ACHN (cell line): ENCODE results near the gene ARMC3.

ENCODE experiments used
- DNase-seq: peaks from one replicate; pipeline ENCODE4 v3.0.0-alpha.2; 2015
- in situ Hi-C: cut with HindIII; loops from 2 replicates; pipeline ENCODE4 v1.10.0; 2017; ENCODE audit warnings: low sequenced_read_pairs, low pct_ligation_motif_present, low pct_unique_long_range_greater_than_20kb

ARMC3 gene

DNA sequence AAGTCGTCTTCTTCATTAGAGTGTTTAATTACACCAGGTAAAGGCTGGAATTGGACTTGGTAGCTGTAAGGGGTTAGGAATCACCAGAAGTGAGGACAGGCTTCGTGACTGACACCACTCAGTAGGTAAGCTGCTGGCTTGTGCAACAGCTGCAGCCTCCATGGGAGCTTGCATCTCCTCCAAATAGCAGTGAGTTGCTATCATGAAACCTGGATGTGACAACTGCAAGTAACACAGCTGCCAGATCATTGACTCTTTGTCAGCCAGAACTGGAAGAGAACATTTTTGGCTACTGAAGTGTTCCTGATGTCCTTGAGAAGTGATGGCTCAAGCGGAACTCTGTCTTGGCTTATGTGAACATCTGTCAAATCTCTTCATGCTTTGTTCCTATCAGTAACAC, 103.5 kb downstream of the ARMC3 start:
- in situ Hi-C loops = no loop called here
- no peak for DNase-seq

DNA sequence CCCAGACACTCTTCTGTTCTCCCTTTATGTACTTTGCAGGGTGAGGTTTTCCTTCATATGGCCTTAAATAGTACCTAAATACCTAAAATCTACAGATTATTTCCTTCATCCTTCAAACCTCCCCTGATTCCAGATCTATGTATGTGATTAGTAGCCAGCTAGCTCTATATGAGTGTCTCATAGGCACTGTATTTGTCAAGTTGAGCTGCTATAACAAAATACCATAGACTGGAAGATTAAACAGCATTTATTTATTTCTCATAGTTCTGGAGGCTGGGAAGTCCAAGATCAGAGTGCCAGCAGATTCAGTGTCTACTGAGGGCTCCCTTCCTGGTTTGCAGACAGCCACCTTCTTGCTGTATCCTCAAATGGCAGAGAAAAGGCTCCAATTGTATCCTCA, 106.9 kb downstream of the ARMC3 start:
- no peak for DNase-seq
- in situ Hi-C loops = no loop called here

GRCh38 chr10:23035569-23035968, 107.7 kb downstream of the ARMC3 start:
- in situ Hi-C loops = no loop called here
- peak; percentile 7 for DNase-seq

- no peak for DNase-seq
- in situ Hi-C loops = no loop called here
Observed at GRCh38 chr10:23037152-23037551, 109.3 kb downstream of the ARMC3 start.

- in situ Hi-C loops = no loop called here
- no peak for DNase-seq
Observed at GRCh38 chr10:23037561-23037960, 109.7 kb downstream of the ARMC3 start.

DNA sequence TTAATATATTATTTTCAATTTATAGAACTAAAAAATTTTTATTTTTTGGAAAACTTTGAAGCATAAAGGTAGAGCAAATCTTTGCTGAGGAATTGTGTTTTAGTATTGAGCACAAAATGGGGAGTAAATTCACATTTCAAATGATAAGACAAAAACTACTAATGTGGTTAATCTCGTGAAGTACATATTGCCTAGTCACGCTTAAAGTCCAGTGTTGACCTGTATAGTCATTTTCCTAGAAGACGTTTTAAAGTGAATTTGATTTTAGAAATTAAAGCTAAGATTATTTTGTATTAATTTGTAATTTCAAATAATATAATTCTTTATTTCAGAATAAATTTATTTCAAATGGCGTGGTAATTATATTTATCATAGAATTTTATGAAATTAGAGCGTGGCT, 110.3 kb downstream of the ARMC3 start:
- in situ Hi-C loops = no loop called here

GRCh38 chr10:23040002-23040401, 112.1 kb downstream of the ARMC3 start:
- in situ Hi-C loops = no loop called here
- no peak for DNase-seq

More for the DNA sequence above, 110.3 kb downstream of the ARMC3 start:
- DNase-seq = no peak

DNA sequence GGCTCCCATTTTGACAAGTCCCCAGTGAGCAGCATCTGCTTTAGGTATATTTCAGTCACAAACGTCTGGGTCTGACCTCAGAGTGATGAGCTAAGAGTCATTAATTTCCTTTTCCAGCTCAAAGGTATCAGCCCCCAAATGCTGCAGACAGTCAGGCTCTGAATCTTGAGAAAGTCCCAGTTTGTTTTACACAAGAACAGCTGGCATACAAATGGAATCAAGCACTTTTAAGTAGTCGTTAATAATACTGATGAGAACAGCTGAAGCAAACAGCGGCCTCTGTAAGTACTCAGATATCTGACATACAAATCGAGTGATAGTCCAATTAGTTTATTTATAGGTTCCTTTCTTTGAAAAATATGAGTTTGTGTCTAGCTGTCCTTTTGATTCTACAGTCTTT, 118.2 kb downstream of the ARMC3 start:
- in situ Hi-C loops = no loop called here

DNA sequence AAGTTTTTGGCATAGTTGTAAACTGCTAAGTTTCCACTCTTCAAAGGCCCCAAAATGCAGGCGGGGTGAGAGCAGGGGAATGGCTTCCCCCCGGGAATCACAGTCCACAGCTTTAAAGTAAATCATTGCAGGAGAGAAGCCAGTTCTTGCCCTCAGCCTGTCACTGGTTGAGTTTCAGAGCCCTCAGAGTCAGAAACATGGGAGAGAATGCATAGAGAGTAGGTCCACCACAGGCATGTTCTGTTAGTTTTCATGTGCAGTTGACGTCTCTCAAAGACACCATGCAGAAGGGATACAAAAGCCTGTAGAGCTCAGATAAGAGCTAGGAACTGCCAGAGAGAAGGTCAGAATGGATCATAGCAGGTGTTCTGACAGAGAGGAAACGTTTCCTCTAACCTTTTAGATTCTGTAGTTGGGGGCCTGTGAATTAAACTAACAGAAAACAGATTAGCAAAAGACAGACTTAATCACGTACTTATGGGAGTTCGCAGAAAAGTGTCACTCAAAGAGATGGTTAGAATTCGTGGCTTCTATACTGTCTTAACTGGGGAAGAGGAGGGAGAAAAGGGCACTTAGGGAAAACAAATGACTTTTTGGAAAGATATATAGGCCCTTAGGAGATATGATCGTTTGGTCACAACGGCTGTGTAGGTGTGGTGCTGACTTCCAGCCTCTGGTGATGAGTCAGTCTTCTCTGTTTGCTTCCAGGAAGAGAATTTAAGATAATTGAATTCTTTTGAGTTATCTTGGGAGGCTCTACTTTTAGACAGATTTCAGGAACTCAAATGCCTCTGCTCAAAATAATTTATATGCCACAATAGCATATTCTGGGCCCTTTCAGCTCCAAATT, 119.6 kb downstream of the ARMC3 start:
- in situ Hi-C loops = no loop called here

More for the DNA sequence above, 118.2 kb downstream of the ARMC3 start:
- DNase-seq = no peak

GRCh38 chr10:23048191-23048590, 120.3 kb downstream of the ARMC3 start:
- no peak for DNase-seq
- in situ Hi-C loops = no loop called here

More for the DNA sequence above, 119.6 kb downstream of the ARMC3 start:
- DNase-seq = no peak

DNA sequence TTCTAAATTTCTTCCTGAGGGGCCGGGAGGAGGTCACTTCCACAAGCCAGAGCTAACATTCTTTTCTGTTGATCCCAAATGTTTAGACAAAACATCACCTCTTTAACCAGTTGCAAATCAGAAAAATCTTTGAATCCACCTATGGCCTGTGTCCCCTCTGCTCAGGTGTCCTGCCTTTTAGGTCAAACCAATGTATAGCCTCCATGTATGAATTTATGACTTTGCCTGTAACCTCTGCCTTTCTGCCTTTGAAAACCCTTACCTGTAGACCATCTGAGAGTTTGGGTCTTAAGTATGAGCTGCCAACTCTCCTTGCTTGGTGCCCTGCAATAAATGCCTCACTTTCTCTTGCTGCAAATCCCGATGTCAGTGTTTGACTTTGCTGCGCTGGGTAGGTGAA, 123.4 kb downstream of the ARMC3 start:
- DNase-seq = no peak
- in situ Hi-C loops = no loop called here

- in situ Hi-C loops = no loop called here
- DNase-seq = no peak
Observed at GRCh38 chr10:23051855-23052331, 124.0 kb downstream of the ARMC3 start.

- DNase-seq = no peak
- in situ Hi-C loops = no loop called here
Observed at GRCh38 chr10:23053036-23053435, 125.2 kb downstream of the ARMC3 start.

- in situ Hi-C loops = no loop called here
- no peak for DNase-seq
Observed at GRCh38 chr10:23055424-23056185, 127.8 kb downstream of the ARMC3 start.

- no peak for DNase-seq
- in situ Hi-C loops = no loop called here
Observed at GRCh38 chr10:23056186-23056579, 128.3 kb downstream of the ARMC3 start.

DNA sequence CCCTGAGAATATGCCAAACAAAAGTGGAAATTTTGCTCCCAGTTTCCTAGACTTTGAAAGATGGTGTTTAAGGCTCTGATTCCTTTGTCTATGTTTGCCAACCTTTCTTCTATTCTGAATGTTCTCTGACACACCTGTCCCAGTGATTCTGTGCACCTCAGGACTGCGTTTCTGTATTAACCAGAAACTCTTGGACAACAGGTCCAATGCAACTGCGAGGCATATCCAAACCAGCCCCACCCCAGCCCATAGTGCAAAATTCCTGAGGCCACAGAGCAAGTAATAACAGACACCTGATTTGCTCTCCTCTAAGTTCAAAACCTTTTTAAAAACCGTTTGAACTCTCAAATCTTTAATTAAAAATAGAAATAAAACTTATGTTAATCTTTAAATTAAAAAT, 130.5 kb downstream of the ARMC3 start:
- no peak for DNase-seq
- in situ Hi-C loops = no loop called here

- no peak for DNase-seq
- in situ Hi-C loops = no loop called here
Observed at GRCh38 chr10:23060918-23061317, 133.1 kb downstream of the ARMC3 start.

DNA sequence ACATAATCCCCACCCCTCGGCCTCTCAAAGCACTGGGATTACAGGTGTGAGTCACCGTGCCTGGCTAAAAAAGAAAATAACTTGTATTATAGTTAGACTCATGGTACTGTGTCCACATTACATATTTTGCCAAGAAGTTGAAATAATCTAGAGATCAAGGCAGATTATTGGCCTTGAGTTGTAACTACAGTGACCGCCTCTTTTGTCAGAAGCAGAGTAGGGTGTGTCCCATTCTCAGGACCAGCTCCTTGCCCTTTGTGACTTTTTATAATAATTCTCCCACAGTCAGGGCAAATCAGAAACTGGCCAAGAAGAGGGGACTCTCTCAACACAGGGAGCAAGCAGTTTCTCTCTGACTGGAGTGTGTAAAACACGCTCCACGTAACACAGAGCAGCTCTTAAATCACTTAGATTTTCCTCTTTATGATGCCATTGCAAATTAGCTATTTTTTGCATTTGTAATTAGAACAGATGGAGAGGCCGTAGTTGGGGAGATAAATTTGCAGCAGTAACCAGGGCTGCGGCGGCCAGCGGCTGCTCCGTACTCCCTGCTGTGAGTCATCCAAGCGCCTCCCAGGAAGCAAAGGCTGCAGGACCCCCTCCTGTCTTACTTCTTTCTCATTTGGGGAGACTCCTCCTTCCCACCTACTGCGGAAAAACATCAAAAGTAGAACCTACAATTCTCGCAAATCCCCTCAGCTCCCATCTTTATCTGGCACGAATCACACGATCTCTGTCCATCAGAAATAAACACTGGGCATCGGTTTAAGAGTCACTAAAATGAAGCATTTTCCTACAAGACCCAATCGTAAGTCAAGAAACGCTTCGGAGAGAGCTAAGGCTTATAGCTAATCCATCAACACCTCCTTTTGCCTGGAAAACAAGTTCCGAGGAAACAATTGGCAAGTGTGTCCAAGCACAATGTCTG, 135.5 kb downstream of the ARMC3 start:
- in situ Hi-C loops = no loop called here
- DNase-seq = no peak
